ENCODE measurements around the gene CRTAC1. TPM values are rescaled to one million over a fixed set of nuclear protein-coding genes. Genes with fewer than 3 reads are reported as not detected.

The CRTAC1 gene
- polyA plus RNA-seq, 1 of the 3 experiments (the other 2 are of a cell fraction): 0.05 TPM

DNA sequence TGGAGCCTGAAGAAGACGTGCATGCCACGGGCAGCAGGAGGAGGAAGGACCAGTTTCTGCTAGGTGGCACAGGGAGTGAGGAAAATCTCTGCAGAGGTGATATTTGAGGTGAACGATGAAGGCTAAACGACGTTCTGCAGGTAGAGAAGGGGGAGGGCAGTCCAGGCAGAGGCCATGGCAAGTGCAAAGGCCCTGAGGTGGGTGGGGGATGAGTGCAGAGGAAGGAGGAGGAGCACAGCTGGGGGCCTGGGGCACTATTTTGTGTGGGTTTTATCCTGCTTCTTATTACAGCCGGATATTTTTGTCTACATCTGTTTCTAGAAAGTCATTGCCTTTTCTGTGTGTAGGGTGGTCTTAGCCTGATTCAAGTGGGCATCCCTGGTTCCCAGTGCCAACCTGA is 123.2 kb downstream of the CRTAC1 start (continued):
- no peak for TF ChIP-seq NRF1 (IDR thresholded peaks at IDR 0.05; ENCODE audit: low read depth, low read length)

DNA sequence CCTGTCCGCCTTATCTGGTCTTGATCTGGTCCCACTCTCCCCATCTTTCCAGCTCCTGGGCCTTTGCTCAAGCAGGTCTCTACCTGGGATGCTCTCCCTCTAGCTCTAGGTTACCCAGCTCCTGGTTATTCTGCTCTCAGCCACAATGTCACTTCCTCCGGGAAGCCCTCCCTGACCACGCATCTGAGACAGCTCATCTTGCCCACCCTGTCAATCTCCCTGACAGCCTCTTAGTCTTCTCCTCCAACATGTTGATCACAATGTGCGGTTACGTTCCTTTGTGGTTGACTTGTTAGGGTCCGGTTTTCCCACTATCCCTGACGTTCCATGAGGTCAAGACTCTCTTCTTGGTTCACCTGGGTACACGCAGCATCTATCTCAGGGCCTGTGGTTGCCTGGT is 125.1 kb downstream of the CRTAC1 start:
- Histone ChIP-seq H3K36me3 (replicated peaks in 1 of 2; ENCODE audit: control insufficient read depth in 1 of 2, insufficient read depth in 2 of 2, low read length in 1 of 2) (no peaks in the 10 kb centered on the region), H3K27me3 (ENCODE audit: insufficient read depth) (peaks cover 9% of the 10 kb centered on the region; the same call in 1 of the 2 replicates), H3K4me3 (ENCODE audit: low read depth in 2 of 2, low read length in 1 of 2) (no peak overlapping the region), H4K20me1 (ENCODE audit: insufficient read depth) (no peaks in the 10 kb centered on the region), H2AFZ (ENCODE audit: low read depth) (no peak overlapping the region), H3K9me2 (no peaks in the 10 kb centered on the region), H3K9me3 (no peaks in the 10 kb centered on the region), H3K27ac (ENCODE audit: low read depth in 2 of 2, low read length in 1 of 2) (no peak overlapping the region), H3K4me1 (ENCODE audit: control insufficient read depth in 1 of 2, insufficient read depth in 2 of 2, low read depth in 1 of 2, low read length in 1 of 2) (peaks cover 0 to 12% of the 10 kb centered on the region in 2 experiments; a peak in 1 of 4 replicates), H3K9ac (no peak overlapping the region), H3K4me2 (no peak overlapping the region), H3K79me2 (ENCODE audit: insufficient read depth) (no peaks in the 10 kb centered on the region), H3F3A (replicated peaks; ENCODE audit: insufficient read depth) (no peaks in the 10 kb centered on the region)
- ChIA-PET CTCF (interaction anchor here (0.6 to 6.7 kb wide), 7 partner anchors 10 to 229 kb away, joined by 3 to 55 read pairs (median 12); no protein-coding TSS in a partner anchor), POLR2A (no interaction called here)
- WGBS (ENCODE audit: low lambda C conversion rate): 75% methylated on average over 8 of the region's 8 CpGs
- TF ChIP-seq NRF1 (IDR thresholded peaks at IDR 0.05; ENCODE audit: low read depth, low read length): no peak
- no peak for TF ChIP-seq SMC3 (IDR thresholded peaks at IDR 0.05; ENCODE audit: low read depth, low read length)
- no peak for TF ChIP-seq EP300 (IDR thresholded peaks at IDR 0.05; ENCODE audit: borderline replicate concordance in 1 of 2, low read depth in 1 of 2, low read length in 1 of 2)
- TF ChIP-seq FOXJ3 (CRISPR knock-in tag; IDR thresholded peaks at IDR 0.05): no peak
- TF ChIP-seq RFX5 (IDR thresholded peaks at IDR 0.05; ENCODE audit: low read length): no peak
- TF ChIP-seq SIN3A (IDR thresholded peaks at IDR 0.05; ENCODE audit: borderline replicate concordance, low read depth, low read length): no peak
- no peak for TF ChIP-seq TAF1 (IDR thresholded peaks at IDR 0.05; ENCODE audit: borderline replicate concordance, low read depth, low read length)
- TF ChIP-seq, protein P1, sequence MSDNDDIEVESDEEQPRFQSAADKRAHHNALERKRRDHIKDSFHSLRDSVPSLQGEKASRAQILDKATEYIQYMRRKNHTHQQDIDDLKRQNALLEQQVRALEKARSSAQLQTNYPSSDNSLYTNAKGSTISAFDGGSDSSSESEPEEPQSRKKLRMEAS (IDR thresholded peaks at IDR 0.05; ENCODE audit: low read depth): no peak
- no peak for TF ChIP-seq TCF12 (IDR thresholded peaks at IDR 0.05)
- TF ChIP-seq GABPA (IDR thresholded peaks at IDR 0.05; ENCODE audit: low read depth): no peak
- DNase-seq: no peak

DNA sequence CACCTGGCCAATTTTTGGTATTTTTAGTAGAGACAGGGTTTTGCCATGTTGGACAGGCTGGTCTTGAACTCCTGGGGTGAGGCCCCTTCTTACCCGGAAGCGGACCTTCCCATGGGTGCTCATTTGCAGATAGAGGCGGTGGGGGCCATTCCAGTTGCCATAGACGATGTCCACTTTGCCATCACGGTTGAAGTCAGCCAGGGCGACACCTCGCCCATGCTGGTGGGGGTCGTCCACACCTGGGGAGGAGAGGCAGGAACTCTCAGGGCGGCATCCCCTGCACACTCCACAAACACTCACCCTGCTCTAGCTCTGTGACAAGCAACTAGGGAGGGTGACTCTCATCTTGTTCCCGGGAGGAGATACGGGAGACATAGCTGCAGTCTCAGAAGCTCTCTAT is 125.8 kb downstream of the CRTAC1 start:
- H3K9ac ChIP-seq: no peak overlapping the region
- H3K4me2 ChIP-seq: no peak overlapping the region
- WGBS (ENCODE audit: low lambda C conversion rate): 74% methylated on average over 7 of the region's 11 CpGs
- H4K20me1 ChIP-seq (ENCODE audit: insufficient read depth): no peaks in the 10 kb centered on the region
- peaks cover 9% of the 10 kb centered on the region; the same call in 1 of the 2 replicates for H3K27me3 ChIP-seq (ENCODE audit: insufficient read depth)
- H3K4me1 ChIP-seq (ENCODE audit: control insufficient read depth in 1 of 2, insufficient read depth in 2 of 2, low read depth in 1 of 2, low read length in 1 of 2): peaks cover 0 to 12% of the 10 kb centered on the region in 2 experiments; a peak in 1 of 4 replicates
- no peak for DNase-seq
- CTCF ChIA-PET: interaction anchor here (0.6 to 6.7 kb wide), 13 partner anchors 10 to 405 kb away, joined by 3 to 55 read pairs (median 5); no protein-coding TSS in a partner anchor
- H3K27ac ChIP-seq (ENCODE audit: low read depth in 2 of 2, low read length in 1 of 2): no peak overlapping the region
- no peaks in the 10 kb centered on the region for H3K9me2 ChIP-seq
- H3K4me3 ChIP-seq (ENCODE audit: low read depth in 2 of 2, low read length in 1 of 2): no peak overlapping the region
- H3K36me3 ChIP-seq (replicated peaks in 1 of 2; ENCODE audit: control insufficient read depth in 1 of 2, insufficient read depth in 2 of 2, low read length in 1 of 2): no peaks in the 10 kb centered on the region
- H3K9me3 ChIP-seq: no peaks in the 10 kb centered on the region
- no peaks in the 10 kb centered on the region for H3K79me2 ChIP-seq (ENCODE audit: insufficient read depth)
- H3F3A ChIP-seq (replicated peaks; ENCODE audit: insufficient read depth): no peaks in the 10 kb centered on the region
- POLR2A ChIA-PET: no interaction called here
- H2AFZ ChIP-seq (ENCODE audit: low read depth): no peak overlapping the region
- no peak for TF ChIP-seq TCF12 (IDR thresholded peaks at IDR 0.05)
- TF ChIP-seq FOXJ3 (CRISPR knock-in tag; IDR thresholded peaks at IDR 0.05): no peak
- TF ChIP-seq, protein P2, sequence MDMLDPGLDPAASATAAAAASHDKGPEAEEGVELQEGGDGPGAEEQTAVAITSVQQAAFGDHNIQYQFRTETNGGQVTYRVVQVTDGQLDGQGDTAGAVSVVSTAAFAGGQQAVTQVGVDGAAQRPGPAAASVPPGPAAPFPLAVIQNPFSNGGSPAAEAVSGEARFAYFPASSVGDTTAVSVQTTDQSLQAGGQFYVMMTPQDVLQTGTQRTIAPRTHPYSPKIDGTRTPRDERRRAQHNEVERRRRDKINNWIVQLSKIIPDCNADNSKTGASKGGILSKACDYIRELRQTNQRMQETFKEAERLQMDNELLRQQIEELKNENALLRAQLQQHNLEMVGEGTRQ (IDR thresholded peaks at IDR 0.05; ENCODE audit: borderline replicate concordance, low read depth, low read length): no peak
- TF ChIP-seq, protein P3, sequence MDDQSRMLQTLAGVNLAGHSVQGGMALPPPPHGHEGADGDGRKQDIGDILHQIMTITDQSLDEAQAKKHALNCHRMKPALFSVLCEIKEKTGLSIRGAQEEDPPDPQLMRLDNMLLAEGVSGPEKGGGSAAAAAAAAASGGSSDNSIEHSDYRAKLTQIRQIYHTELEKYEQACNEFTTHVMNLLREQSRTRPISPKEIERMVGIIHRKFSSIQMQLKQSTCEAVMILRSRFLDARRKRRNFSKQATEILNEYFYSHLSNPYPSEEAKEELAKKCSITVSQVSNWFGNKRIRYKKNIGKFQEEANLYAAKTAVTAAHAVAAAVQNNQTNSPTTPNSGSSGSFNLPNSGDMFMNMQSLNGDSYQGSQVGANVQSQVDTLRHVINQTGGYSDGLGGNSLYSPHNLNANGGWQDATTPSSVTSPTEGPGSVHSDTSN (IDR thresholded peaks at IDR 0.05): no peak
- TF ChIP-seq MEF2A (IDR thresholded peaks at IDR 0.05; ENCODE audit: borderline replicate concordance, low read depth): no peak
- TF ChIP-seq EP300 (IDR thresholded peaks at IDR 0.05; ENCODE audit: borderline replicate concordance in 1 of 2, low read depth in 1 of 2, low read length in 1 of 2): no peak
- TF ChIP-seq GATA2 (CRISPR knock-in tag; IDR thresholded peaks at IDR 0.05): no peak
- TF ChIP-seq, protein P4, sequence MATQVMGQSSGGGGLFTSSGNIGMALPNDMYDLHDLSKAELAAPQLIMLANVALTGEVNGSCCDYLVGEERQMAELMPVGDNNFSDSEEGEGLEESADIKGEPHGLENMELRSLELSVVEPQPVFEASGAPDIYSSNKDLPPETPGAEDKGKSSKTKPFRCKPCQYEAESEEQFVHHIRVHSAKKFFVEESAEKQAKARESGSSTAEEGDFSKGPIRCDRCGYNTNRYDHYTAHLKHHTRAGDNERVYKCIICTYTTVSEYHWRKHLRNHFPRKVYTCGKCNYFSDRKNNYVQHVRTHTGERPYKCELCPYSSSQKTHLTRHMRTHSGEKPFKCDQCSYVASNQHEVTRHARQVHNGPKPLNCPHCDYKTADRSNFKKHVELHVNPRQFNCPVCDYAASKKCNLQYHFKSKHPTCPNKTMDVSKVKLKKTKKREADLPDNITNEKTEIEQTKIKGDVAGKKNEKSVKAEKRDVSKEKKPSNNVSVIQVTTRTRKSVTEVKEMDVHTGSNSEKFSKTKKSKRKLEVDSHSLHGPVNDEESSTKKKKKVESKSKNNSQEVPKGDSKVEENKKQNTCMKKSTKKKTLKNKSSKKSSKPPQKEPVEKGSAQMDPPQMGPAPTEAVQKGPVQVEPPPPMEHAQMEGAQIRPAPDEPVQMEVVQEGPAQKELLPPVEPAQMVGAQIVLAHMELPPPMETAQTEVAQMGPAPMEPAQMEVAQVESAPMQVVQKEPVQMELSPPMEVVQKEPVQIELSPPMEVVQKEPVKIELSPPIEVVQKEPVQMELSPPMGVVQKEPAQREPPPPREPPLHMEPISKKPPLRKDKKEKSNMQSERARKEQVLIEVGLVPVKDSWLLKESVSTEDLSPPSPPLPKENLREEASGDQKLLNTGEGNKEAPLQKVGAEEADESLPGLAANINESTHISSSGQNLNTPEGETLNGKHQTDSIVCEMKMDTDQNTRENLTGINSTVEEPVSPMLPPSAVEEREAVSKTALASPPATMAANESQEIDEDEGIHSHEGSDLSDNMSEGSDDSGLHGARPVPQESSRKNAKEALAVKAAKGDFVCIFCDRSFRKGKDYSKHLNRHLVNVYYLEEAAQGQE (IDR thresholded peaks at IDR 0.05; ENCODE audit: low read depth, low read length): no peak
- TF ChIP-seq FOXM1 (IDR thresholded peaks at IDR 0.05; ENCODE audit: low read depth): no peak
- TF ChIP-seq NFIC (IDR thresholded peaks at IDR 0.05; ENCODE audit: borderline replicate concordance): no peak
- no peak for TF ChIP-seq CHD2 (IDR thresholded peaks at IDR 0.05; ENCODE audit: low read length, partially characterized antibody)
- TF ChIP-seq SIN3A (IDR thresholded peaks at IDR 0.05; ENCODE audit: borderline replicate concordance, low read depth, low read length): no peak
